Stimulated activated CD4-positive, alpha-beta T cell treated with anti-CD3 and anti-CD28 coated beads, Interleukin-1b, Interleukin-23, amount 100 ng/mL, for 4 hours (primary cell): Measurements from ENCODE around the gene NKAPL.

Source experiments
- DNase-seq, 2 donors: peaks; one replicate each; pipeline ENCODE4 v3.0.0-alpha.2; 2020; ENCODE audit warnings: low read depth in 2 of 2

NKAPL gene

DNA sequence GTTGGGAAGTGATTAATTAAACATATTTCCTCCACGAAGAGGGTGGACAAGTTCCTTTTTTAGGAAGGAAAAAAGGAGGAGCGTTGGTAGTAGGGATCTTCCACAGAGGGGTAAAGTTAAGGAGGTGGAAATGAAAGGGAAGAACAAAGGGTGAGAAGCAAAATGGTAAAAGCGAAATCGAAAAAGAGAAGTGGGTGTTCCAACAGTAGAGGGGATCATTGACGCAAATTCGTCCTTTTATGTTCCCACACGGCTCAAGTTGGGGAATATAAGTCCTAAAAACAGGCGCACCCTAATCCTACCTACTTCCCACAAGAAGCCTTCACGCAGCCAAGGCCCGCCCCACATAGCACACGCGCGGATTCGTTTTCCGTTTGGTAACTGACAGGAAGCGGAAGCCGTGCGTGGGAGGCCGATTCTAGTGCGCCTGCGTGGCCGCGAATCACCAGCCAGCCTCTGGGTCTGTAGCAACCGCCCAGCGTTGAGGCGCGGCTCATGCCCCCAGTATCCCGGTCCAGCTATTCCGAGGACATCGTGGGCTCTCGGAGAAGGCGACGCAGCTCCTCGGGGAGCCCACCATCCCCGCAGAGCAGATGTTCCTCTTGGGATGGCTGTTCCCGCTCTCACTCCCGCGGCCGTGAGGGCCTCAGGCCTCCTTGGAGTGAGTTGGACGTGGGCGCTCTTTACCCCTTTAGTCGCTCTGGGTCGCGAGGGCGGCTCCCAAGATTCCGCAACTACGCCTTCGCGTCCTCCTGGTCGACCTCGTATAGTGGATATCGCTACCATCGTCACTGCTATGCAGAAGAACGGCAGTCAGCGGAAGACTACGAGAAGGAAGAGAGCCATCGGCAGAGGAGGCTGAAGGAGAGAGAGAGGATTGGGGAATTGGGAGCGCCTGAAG is at the start of gene NKAPL:
Gene NKAPL (plus strand): TSS at position 421 of the 901 bp plus-strand sequence. CDS start 75 bp downstream, at position 496.
- peak; percentile 50 to 61 for DNase-seq

DNA sequence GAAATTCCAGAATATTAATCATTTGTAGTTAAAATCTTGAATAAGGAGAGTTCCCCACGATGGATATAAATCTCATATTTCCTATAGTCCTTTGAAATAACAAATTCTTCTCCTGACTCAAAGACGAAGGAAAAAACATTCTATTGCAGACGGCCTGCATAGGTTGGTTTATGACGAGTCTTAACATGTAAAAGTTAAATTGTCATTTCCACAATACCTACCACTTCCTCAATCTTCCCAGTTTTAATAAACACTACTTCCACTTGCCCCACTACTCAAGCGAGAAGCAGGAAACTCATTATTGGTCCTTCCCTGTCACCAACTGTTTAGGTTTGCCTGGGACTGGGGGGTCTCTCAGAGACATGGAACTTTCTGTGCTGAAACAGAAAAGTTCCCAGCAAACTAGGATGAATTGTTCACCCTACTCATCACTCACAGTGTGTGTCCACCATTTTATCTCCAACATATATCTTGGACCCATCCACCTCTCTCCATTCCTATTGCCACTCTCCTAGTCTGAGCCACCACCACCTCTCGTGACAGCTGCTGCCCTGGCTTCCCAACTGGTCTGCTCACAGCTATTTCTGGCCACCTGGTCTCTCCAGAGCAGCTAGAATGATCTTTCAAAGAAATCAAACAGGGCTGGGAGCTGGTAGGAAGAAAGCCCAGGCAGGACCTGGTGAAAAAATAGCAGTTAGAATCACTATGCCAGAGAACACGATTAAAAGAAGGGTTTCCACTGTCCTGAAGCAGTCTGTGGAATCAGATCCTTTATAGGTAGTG is 49.2 kb upstream of the NKAPL start:
- no peak for DNase-seq

DNA sequence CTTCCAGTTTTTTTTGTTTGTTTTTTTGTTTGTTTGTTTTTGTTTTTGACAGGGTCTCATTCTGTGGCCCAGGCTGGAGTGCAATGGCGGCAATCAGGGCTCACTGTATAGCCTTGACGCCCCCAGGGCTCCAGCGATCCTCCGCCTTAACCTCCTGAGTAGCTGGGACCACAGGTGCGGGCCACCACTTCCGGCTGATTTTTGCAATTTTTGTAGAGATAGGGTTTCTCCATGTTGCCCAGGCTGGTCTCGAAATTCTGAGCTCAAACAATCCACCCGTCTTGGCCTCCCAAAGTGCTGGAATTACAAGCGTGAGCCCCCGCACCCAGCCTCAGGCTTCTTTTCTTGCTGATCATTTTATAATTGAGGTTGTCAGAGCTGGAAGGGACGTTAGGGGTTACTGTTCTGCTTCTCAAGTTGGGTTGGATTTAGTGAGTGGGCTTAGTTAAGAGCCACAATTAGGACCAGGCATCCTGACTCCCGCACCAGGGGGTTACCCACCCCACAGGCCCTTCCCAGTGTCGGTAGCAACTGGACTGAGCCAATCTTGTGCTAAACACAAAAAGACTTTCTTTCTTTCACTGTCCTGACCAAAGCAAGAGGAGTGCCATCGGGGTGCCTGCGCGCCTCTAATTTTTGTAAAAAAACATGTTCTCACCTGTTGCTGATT is 47.1 kb upstream of the NKAPL start:
- no peak for DNase-seq

DNA sequence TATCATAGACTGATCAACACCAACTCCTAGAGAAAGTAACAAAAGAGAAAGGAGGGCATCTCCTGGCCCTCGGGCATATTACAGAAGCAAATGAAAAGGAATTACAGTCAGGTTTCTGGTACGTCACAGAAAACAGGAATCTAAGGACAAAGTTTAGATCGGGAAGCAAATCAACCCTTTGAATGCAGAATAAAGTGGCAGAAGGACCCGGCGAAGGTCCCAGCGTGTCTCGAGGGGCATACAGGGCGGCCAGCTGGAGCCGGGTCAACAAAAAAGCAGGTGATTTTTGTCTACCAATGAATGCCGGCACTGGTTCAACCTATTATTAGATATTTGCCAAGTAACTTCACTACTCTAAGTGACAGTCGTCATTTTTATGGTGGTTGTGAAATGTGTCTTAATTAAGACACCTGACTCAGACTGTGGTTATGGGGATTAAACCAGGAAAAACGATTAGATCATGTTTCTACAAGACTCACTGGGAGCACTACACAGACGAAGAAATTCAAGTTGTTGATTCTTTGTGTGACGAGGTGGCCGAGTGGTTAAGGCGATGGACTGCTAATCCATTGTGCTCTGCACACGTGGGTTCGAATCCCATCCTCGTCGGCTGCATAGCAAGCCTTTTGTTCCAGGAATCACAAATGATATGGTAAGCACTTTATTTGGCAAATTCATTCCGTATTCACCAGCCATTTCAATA is 46.4 kb upstream of the NKAPL start:
- peak in 1 of 2 donors; percentile 40 for DNase-seq

DNA sequence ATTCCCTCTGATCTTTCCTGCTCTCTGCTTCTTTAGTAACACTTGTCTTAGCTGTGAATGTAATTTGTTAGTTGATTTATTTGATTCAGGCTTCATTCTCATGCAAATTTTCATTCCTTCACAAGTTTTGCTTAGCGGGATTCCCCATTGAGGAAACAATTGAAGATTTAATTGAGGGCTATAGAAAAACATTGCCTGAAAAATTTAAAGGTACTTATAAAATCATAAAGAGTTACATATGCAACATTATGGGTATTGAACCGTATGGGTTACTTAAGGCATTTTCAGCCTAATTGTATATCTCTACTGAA is 45.9 kb upstream of the NKAPL start:
- DNase-seq: no peak

DNA sequence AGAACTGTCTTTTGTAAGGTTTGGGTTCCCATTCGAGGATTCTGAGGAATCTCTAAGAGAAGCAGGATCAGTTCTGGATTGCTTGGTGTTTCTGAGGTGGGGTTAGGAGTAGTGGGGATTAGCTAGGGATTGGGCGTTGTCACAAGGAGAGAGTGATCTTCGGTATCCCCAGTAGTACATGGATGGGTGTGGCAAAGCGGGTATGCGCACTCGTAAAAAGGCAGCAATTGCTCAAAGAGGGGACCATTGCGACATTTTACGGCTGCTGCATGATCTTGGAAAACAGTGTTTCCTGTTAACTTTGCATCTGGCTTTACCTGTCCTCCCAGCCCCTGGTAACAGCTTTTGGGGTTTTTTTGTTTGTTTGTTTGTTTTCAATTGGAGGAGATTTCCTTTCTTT is 43.7 kb upstream of the NKAPL start:
- no peak for DNase-seq

DNA sequence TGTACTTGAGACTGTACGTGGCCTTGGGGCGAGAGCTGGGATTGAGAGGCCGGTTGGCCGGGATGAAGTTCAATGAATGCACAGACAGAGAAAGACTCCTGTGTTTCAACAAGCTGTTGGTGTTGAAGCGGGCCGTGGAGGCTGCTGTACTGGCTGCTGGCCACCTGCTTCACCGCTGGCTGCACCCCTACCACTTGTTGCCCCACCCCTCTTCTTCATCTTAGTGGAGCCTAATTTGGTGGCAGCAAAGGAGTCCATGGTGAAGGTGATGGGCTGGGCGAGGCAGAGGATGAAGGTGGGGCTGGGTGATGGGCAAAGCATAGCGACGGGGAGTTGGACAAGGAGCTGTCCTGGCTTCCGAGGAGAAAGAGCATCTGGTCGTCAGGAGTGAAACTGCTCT is 41.2 kb upstream of the NKAPL start:
- DNase-seq: no peak

DNA sequence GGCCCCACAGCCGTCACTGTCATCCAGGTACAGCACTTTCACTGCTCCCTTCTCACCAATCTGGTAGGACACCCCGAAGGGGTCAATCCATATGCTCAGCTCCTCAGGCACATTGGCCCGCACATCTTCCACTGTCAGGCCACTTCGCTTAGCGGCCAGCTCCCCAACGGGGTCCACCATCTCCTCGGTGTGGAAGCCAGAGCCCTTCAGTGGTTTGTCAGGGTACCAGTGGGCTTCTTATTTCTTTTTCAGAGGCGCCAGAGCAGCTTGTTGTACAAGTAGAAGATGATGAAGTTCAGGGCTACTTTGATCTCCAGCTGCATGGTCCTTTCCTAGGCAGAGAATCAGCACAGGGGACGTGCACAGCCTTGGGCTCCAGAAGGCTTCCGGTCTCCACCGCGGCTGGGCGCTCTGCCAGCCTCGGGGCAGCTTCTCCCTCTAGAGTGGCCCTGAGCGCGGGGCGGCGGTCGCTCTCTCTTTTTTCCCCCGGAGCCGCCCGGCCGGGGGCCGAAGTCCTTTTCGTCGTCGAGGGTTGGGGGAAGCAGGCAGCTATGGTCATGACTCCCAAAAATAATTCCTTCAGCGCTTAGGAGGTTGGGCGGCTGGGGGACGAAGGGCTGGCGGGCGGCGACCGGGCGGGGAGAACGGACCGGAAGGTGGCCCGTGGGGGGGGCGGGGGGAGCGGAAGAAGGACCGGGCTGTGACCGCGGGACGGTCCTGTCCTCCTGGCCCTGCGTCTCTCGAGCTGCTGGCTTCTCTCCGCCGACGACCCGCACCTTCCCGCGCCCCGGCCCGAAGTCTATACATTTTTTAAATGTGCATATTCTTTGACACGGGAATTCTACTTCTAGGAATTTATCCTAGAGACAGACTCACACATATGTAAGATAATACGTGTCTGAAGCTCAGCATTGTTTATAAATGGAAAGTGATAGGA is 40.5 kb upstream of the NKAPL start:
- peak in 1 of 2 donors; percentile 25 for DNase-seq

DNA sequence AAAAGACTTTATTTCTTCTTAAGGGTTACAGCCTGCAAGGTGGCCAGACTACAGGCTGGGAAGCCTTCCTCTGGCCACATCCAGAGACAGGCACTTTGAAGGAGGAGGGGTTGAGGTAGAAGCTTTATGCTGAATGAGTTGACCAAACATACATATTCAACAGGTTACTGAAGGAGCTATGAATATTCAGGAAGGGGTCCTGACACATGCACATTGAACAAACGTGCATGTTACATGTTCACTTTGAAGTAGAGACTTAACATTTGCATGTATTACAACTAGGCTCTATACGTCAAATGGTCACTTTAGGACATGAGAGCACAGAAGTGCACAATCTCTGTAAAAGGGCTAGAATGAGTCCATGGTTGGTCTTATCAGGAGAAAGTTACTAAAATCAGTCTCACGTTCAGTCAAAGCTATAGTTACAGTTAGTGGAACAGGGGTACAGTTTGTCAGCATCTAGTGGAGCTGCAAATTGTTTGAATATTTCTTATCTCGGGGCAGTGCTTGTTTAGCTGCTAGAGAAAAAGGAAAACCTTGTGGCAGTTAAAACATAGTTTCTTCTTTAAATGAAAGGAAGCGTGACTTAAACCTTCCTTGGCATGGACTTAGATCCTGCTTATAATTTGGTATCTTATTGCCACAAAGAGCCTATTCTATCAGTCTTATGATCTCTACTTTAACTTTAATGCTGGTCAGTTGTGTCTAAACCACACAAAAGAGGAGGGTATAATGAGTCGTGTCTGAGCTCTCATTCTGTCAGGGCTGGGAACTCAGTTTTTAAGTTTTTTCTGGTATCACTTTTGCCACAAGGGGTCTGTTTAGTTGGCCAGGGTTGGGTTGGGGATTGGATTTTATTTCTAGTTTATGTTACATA is 38.6 kb upstream of the NKAPL start:
- no peak for DNase-seq

DNA sequence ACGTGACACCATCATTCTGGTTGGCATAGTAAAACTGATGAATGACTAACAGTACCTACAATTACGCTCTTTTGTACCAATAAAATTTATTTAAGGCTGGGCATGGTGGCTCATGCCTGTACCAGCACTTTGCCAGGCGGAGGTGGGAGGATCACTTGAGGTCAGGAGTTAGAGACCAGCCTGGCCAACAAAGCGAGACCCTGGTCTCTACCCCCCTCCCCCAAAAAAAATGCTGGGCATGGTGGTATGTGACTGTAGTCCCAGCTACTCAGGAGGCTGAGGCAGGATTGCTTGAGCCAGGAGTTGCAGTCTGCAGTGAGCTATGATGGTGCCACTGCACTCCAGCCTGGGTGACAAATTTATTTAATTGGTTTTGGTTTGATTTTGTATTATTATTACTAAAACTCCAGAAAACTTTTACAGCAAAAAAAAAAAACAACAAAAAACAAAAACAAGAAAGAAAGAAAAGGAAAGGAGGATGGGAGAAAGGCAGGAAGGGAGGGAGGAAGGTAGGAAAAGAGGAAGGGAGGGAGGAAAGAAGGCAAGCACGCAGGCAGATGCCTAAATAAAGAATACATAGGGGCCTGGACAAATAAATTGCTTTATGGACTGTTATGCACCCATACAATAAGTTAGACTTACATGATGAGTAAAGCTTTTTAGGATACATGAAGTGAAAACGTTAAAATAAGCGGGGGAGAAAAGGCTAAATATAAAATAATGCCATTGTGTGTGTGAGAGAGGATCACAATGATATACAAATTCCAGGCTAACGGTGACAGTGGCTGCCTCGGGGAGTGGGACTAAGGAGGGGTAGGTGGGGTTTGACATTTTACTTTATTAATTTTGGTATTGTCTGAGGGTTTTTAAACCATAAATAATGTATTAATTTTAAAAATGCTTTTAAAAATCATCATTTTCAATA is 34.7 kb upstream of the NKAPL start:
- no peak for DNase-seq

DNA sequence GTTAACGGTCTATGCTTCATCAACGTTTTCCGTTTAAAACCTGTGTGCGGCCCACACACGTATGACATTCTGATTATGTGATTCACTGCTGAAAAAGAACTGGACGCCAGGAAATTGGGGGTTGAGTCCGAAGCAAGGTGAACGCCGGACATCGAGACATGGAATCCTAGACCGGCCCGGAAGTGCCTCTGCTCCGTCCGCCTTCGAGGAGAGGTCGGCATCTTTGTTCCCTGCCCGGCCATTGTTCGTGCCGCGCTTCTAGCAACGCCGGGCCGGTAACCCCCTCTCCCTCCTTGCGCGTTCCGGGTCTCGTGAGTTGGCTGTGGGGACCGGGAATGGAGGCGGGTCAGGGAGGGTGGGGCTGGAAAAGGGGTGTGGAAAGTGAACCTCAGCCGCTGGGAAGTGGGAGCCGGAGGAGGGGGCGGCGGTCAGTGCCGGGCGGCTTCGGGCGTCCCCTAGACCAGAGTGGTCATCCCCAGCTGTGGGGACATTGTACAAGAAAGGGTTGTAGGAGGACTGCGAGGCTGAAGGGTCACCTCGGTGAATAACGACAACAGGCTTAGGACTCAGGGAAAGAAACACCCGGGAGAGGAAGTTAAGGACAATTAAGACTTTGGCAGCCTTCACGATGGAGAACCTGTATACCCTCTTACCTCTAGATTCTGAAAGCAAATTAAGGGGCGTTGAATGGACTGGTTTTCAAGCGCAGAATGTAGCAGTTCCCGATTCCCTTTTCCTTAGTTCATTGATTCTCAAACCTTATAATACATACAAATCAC is 33.9 kb upstream of the NKAPL start, which contains the start of gene ZSCAN9:
Gene ZSCAN9 (plus strand): TSS at position 220 of the 779 bp plus-strand sequence. CDS start 1,810 bp downstream, outside the sequence.
- peak in 1 of 2 donors; percentile 32 for DNase-seq

DNA sequence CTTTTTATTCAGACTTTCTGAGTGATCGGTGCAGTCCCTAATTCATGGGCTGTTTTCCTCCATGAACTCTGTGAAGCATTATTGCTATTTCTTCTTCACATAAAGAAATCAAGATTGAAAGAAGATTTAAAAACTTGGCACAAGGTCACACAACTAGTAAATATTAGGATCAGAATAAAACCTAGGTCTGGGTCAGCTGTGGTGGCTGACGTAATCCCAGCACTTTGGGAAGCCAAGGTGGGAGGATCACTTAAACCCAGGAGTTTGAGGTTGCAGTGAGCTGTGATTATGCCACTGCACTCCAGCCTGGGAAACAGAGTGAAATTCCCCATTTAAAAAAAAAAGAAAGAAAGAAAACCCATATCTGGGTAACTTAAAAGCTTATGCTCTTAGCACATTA is 32.6 kb upstream of the NKAPL start:
- no peak for DNase-seq

DNA sequence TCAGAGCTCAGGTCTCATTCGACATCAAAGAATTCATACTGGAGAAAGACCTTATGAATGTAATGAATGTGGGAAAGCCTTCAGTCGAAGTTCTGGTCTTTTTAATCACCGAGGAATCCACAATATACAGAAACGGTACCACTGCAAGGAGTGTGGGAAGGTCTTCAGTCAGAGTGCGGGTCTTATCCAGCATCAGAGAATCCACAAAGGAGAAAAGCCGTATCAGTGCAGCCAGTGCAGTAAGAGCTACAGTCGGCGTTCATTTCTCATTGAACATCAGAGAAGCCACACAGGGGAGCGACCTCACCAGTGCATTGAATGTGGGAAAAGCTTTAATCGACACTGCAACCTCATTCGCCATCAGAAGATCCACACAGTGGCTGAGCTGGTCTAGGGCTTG is 26.3 kb upstream of the NKAPL start:
- no peak for DNase-seq

DNA sequence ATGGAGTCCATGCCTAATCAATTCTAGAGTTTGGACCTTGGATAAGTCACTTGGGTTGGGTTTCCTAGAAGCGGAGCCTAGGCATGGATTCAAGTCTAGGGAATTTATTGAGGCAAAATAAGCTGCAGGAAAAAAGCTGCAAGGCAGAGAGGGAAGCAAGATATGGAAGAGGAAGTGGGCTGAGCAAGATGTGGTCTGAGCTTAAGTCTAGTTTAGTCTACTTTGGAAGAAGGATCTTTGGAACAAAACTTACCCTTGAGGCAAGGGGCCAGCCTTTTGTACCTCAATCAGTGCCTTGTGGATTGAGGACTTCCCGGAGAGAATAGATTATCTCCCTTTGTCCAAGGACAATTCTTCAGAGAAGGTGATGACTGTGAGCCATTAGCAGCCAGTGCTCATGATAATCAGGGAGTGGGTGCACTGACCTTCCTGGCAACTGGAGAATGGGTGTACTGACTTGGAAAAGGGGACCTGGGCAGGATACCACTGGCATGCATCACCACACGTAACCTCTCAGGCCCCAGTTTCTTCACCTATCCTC is 23.1 kb upstream of the NKAPL start:
- no peak for DNase-seq

DNA sequence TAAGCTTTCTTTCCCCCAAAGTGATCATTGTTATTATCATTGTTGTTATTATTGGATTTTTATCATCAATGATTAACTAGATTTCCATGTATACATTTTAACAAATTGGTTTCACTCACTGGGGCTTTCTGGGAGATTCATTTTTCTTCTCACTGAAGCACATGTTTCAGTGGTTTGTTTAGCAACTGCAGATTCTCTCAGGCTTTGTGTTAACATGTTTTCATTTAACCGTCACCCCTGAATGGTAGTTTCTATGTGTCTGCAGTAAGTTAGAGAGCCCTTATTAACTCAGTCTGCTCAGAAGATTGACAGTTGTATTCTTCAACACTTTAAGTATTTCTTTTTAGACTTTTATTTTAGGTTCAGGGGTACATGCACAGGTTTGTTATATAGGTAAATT is 19.5 kb upstream of the NKAPL start:
- no peak for DNase-seq

DNA sequence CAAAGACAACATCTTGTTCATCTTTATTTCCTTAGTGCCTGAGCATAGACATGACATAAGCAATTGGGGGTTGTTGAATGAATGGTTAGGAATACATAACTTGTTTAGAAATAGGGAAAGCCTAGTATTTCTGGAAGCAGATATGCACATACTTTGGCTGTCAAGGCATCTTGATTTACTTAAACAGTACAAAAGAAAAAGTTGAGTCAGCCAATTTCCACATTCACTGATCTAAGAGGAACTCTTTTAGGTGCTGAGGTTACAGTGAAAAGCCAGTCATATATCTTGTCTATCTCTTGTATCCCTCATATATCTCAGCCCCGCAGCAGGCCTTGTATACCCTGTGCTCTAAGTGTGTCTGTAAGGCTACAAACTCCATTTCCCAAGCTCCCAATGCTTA is 18.6 kb upstream of the NKAPL start:
- DNase-seq: no peak

DNA sequence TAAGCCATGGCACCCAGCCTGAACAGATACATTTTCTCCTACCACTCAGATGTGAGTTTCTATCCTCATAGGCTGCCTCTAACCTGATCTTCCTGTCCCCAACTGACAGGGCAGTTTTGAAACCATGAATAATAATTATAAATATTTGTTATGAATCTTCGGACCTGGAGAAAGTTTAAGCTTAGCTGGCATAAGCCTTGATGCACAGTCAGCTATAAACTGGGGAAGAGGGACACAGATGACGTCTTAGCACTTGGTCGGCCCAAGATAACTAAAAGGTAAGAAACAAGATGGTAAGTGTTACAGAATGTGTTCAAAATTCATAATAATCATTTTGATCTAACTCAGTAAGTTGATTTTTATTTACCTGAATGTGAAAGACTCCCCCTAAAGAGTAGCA is 15.2 kb upstream of the NKAPL start:
- DNase-seq: no peak
